Lung (tissue), 12 donors: ENCODE measurements around the gene UBL5. TPM values are rescaled to one million over a fixed set of nuclear protein-coding genes. Genes with fewer than 3 reads are reported as not detected.
A peak's percentile ranks its signal among the peaks of the same experiment; 100 is the strongest.

ENCODE experiments used
- ATAC-seq: fragments of 200-7000 bp; cut with Tn5 transposase; one replicate; pipeline ENCODE4 v1.9.1; 2020; ENCODE audit warnings: moderate number of reproducible peaks; ENCODE audit not compliant: insufficient read depth, low FRiP score
- DNase-seq, 3 donors: peaks; one replicate each; pipeline ENCODE4 v3.0.0-alpha.2; 2013 to 2017
- H3K27ac ChIP-seq, 2 donors: one replicate each; pipeline ENCODE4 v1.5.1; 2013; ENCODE audit warnings: mild to moderate bottlenecking in 2 of 2, moderate library complexity in 2 of 2, control low read depth in 1 of 2, inconsistent platforms in 1 of 2, low read depth in 1 of 2, low read length in 1 of 2
- H3K27me3 ChIP-seq, 3 donors: one replicate each; pipeline ENCODE4 v1.5.1; 2013; ENCODE audit warnings: low read length in 2 of 3; ENCODE audit not compliant: control insufficient read depth in 3 of 3, insufficient read depth in 3 of 3
- H3K36me3 ChIP-seq, 4 donors: one replicate each; pipeline ENCODE4 v1.5.1; 2013; ENCODE audit warnings: low read length in 4 of 4, mild to moderate bottlenecking in 1 of 4, moderate library complexity in 1 of 4; ENCODE audit not compliant: control insufficient read depth in 4 of 4, insufficient read depth in 4 of 4
- H3K4me1 ChIP-seq, 5 donors: one replicate each; pipeline ENCODE4 v1.5.1; 2013; ENCODE audit warnings: low read length in 5 of 5, mild to moderate bottlenecking in 2 of 5, moderate library complexity in 1 of 5; ENCODE audit not compliant: control insufficient read depth in 5 of 5, insufficient read depth in 5 of 5
- H3K4me3 ChIP-seq: one replicate; pipeline ENCODE4 v1.5.1; 2013; ENCODE audit warnings: mild to moderate bottlenecking, control low read depth, moderate library complexity
- H3K9ac ChIP-seq, 2 donors: one replicate each; pipeline ENCODE4 v1.5.1; 2013; ENCODE audit warnings: low read length in 2 of 2, control low read depth in 1 of 2; ENCODE audit not compliant: insufficient read depth in 1 of 2
- H3K9me3 ChIP-seq, 4 donors: one replicate each; pipeline ENCODE4 v1.5.1; 2013; ENCODE audit warnings: low read length in 3 of 4, mild to moderate bottlenecking in 1 of 4, moderate library complexity in 1 of 4; ENCODE audit not compliant: control insufficient read depth in 4 of 4, insufficient read depth in 3 of 4
- CTCF ChIP-seq: IDR thresholded peaks from 2 replicates; pipeline ENCODE4 v1.5.1; 2012; ENCODE audit warnings: mild to moderate bottlenecking; ENCODE audit errors: control extremely low read depth, extremely low read depth
- WGBS, 2 donors: extraction: QIAGEN DNeasy Blood & Tissue Kit; methylation state at CpG; one replicate each; pipeline ENCODE4 v1.1.7; 2013; 5-methylcytosine and 5-hydroxymethylcytosine counted together
- polyA plus RNA-seq, 2 donors: library from polyadenylated mRNA; stranded (reverse); fragments of 200-250 nt; gene quantifications; one replicate each; pipeline ENCODE4 v1.2.1, GENCODE V29; 2013
- total RNA-seq, 2 donors: library from RNA; depleted of rRNA in 1 of 2; stranded (reverse); fragments of >200 nt in 1 of 2; gene quantifications; one replicate each; pipeline ENCODE4 v1.2.1, GENCODE V29; 2014 to 2021
- donor health status: control.
- donor health status: control.
- donor health status: Bipolar disorder and iron deficiency.
- donor health status: healthy.
- donor health status: DM: yes; HTN: yes; CAD: no.

The UBL5 gene
- total and polyA plus RNA-seq, 4 donors: 102 to 1,378 (median 436) TPM

- Histone ChIP-seq H3K27ac (no peak overlapping the region), H3K9ac (no peak overlapping the region), H3K9me3 (no peaks in the 10 kb centered on the region), H3K4me1 (no peaks in the 10 kb centered on the region), H3K36me3 (peaks cover 17 to 31% (median 19%) of the 10 kb centered on the region in 4 donors), H3K4me3 (no peak overlapping the region), H3K27me3 (no peaks in the 10 kb centered on the region)
- ATAC-seq (no peak), DNase-seq (no peak)
- no peak for TF ChIP-seq CTCF
- 86 to 95% methylated on average over 11 of the region's 11 CpGs for WGBS, 2 donors
Observed at GRCh38 chr19:9808855-9809824, 18.6 kb upstream of the UBL5 start.

- Histone ChIP-seq H3K27me3 (no peaks in the 10 kb centered on the region), H3K36me3 (peaks cover 14 to 32% (median 18%) of the 10 kb centered on the region in 4 donors), H3K4me1 (no peaks in the 10 kb centered on the region), H3K9me3 (peaks cover 0 to 2% (median 0%) of the 10 kb centered on the region in 4 donors), H3K4me3 (no peak overlapping the region), H3K9ac (no peak overlapping the region), H3K27ac (no peak overlapping the region)
- no peak for TF ChIP-seq CTCF
- 98% methylated on average over 21 of the region's 21 CpGs for WGBS, 2 donors
- DNase-seq (no peak), ATAC-seq (no peak)
Observed at GRCh38 chr19:9811139-9811538, 16.6 kb upstream of the UBL5 start.

GRCh38 chr19:9818175-9818733 lies 9.5 kb upstream of the UBL5 start:
- no peak for DNase-seq
- Histone ChIP-seq H3K27ac (peak overlapping the region; percentile 94 to 99), H3K9me3 (peaks cover 0 to 2% (median 0%) of the 10 kb centered on the region in 4 donors), H3K36me3 (peaks cover 0 to 3% (median 0%) of the 10 kb centered on the region in 4 donors), H3K27me3 (no peaks in the 10 kb centered on the region), H3K4me3 (peak overlapping the region; percentile 96), H3K9ac (peak overlapping the region; percentile 73 to 93), H3K4me1 (peaks cover 0 to 14% (median 6%) of the 10 kb centered on the region in 5 donors)
- TF ChIP-seq CTCF: no peak
- ATAC-seq: no peak
- WGBS, 2 donors: 4% methylated on average over 38 to 39 of the region's 39 CpGs
